Type B pancreatic cell (in vitro differentiated cells): Measurements from ENCODE around the gene RHBDL1. TPM values are rescaled to one million over a fixed set of nuclear protein-coding genes. Genes with fewer than 3 reads are reported as not detected.

Experiments used
- DNase-seq: peaks from one replicate; pipeline ENCODE4 v3.0.0; 2021; ENCODE audit warnings: mixed read lengths; ENCODE audit not compliant: unreplicated experiment; ENCODE audit errors: extremely low spot score
- H3K27ac Mint-ChIP-seq: 2 replicates; pipeline ENCODE4 v1.8.0; 2021; ENCODE audit warnings: mild to moderate bottlenecking, mixed read lengths
- H3K27me3 Mint-ChIP-seq: 2 replicates; pipeline ENCODE4 v1.8.0; 2021; ENCODE audit warnings: mixed read lengths
- H3K36me3 Mint-ChIP-seq: 2 replicates; pipeline ENCODE4 v1.8.0; 2021; ENCODE audit warnings: mixed read lengths
- H3K4me1 Mint-ChIP-seq: one replicate; pipeline ENCODE4 v1.8.0; 2021; ENCODE audit warnings: mixed read lengths; ENCODE audit not compliant: unreplicated experiment
- H3K4me3 Mint-ChIP-seq: 2 replicates; pipeline ENCODE4 v1.8.0; 2021; ENCODE audit warnings: mild to moderate bottlenecking, mixed read lengths
- H3K9me3 Mint-ChIP-seq: 2 replicates; pipeline ENCODE4 v1.8.0; 2021; ENCODE audit warnings: mixed read lengths
- total RNA-seq: library from RNA; stranded (reverse); gene quantifications from 2 replicates; pipeline ENCODE4 v1.2.1, GENCODE V29; 2021; ENCODE audit warnings: low replicate concordance
- TF ChIP-seq, protein P1 (sequence below): fragments of 200-600 bp; sonication (generic); conservative IDR thresholded peaks from 2 replicates; pipeline ENCODE4 v1.5.0; 2021; ENCODE audit warnings: antibody characterized with exemption, mild to moderate bottlenecking

Gene RHBDL1
- total RNA-seq, 1 donor from 2014 or later = 2.7 TPM

DNA sequence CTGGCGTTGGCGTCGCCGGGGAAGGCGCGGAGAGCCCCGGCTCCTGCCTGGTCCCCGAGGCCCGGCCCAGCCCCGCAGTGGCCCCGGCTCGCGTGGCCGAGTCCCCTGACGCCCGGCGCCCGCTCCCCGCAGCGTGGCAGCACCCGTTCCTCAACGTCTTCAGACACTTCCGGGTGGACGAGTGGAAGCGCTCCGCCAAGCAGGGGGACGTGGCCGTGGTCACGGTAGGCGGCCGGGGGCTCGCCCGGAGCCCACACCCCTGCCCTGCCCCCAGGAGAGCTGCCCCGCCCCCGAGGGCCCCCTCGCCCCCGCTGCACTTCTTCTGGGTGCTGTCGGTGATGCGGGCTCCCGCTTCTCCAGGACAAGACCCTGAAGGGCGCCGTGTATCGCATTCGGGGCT is 25.8 kb upstream of the RHBDL1 start:
- H3K4me1 Mint-ChIP-seq = no peaks in the 10 kb centered on the region
- TF ChIP-seq, protein P1, sequence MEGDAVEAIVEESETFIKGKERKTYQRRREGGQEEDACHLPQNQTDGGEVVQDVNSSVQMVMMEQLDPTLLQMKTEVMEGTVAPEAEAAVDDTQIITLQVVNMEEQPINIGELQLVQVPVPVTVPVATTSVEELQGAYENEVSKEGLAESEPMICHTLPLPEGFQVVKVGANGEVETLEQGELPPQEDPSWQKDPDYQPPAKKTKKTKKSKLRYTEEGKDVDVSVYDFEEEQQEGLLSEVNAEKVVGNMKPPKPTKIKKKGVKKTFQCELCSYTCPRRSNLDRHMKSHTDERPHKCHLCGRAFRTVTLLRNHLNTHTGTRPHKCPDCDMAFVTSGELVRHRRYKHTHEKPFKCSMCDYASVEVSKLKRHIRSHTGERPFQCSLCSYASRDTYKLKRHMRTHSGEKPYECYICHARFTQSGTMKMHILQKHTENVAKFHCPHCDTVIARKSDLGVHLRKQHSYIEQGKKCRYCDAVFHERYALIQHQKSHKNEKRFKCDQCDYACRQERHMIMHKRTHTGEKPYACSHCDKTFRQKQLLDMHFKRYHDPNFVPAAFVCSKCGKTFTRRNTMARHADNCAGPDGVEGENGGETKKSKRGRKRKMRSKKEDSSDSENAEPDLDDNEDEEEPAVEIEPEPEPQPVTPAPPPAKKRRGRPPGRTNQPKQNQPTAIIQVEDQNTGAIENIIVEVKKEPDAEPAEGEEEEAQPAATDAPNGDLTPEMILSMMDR = no peak

DNA sequence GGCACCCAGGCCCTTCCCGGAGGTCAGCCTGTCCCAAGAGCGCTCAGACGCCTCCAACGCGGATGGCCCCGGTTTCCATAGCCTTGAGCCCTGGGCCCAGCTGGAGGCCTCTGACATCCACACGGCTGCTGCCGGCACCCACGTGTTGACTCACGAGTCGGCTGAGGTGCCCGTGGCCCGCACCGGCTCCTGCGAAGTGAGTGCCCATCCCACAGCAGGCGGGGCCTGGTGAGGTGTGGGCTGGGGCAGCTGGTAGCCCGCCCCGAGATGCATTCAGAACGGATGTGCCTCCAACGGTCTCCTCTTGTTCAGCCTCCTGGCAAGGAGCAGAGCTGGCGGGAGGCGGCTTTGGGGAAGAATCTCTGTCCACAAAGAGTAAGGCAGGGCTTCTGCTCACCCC is 23.6 kb upstream of the RHBDL1 start:
- TF ChIP-seq, protein P1 = no peak
- Mint-ChIP-seq H3K4me3 (no peak overlapping the region), H3K9me3 (no peaks in the 10 kb centered on the region)

More for the DNA sequence above, 25.8 kb upstream of the RHBDL1 start:
- Mint-ChIP-seq H3K36me3 (no peaks in the 10 kb centered on the region), H3K9me3 (no peaks in the 10 kb centered on the region), H3K4me3 (peak overlapping the region; percentile 80), H3K27me3 (no peaks in the 10 kb centered on the region), H3K27ac (peak overlapping the region; percentile 13)
- no peak for DNase-seq

DNA sequence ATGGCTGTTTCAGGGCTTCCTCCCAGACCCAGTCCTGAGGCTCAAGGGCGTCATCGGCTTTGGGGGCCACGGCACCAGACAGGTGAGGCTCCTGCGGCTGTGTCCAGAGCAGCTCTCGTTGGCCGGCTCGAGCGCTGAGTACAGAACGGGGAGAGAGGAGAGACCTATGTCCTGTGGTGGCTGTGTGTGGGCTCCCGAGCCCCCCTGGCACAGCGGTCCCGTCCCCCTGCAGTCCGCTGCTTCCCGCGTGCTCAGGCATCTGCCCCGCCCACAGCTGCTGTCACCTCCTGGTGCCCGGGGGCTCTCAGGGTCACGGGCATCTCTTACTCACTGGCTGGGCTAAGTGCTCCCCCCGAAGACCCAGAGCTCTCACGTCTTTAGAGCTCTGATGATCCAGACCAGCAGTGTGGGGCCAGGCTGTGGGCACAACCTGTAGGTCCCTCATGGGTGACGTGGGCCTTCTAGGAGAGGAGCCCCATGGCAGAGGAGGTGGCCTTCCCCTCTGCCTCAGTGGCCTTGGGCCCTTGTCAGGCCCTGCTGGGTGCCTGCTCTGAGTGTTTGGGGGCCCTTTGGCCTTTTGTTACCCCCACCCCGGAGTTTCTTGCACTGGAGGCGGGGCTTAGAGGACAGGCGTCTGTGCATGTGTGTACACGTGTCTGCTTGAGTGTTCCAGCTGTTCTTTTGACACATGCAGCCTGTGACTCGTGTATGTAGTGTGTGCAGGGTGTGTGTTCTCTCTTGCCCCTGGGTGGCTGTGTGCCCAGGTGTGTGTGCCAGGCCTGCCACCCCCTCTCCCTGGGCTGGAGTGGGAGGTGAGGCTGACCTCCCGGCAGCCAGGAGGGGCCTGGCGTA is 22.8 kb upstream of the RHBDL1 start:
- no peaks in the 10 kb centered on the region for H3K9me3 Mint-ChIP-seq
- H3K36me3 Mint-ChIP-seq = no peaks in the 10 kb centered on the region
- H3K27me3 Mint-ChIP-seq = no peaks in the 10 kb centered on the region
- peak overlapping the region; percentile 68 for H3K4me3 Mint-ChIP-seq
- no peak for DNase-seq
- TF ChIP-seq, protein P1 = no peak
- no peak overlapping the region for H3K27ac Mint-ChIP-seq
- no peaks in the 10 kb centered on the region for H3K4me1 Mint-ChIP-seq

More for the DNA sequence above, 23.6 kb upstream of the RHBDL1 start:
- H3K27me3 Mint-ChIP-seq = no peaks in the 10 kb centered on the region
- no peak for DNase-seq
- no peaks in the 10 kb centered on the region for H3K4me1 Mint-ChIP-seq
- H3K36me3 Mint-ChIP-seq = no peaks in the 10 kb centered on the region
- H3K27ac Mint-ChIP-seq = no peak overlapping the region

DNA sequence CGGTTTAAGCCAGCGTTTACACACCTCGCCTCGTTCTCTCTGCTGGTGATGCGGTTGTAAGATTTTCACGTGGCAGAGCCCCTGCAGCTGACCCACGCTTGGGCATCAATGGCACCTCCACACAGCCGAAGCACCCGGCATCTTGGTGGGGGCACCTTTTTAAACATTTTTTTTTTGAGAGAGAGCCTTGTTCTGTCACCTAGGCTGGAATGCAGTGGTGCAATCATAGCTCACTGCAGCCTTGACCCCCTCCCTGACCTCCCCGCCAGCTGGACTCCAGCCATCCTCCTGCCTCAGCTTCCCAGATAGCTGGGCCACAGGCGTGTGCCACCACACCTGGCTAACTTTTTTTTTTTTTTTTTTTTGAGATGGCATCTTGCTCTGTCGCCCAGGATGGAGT is 21.4 kb upstream of the RHBDL1 start:
- Mint-ChIP-seq H3K36me3 (no peaks in the 10 kb centered on the region), H3K27ac (no peak overlapping the region), H3K4me3 (no peak overlapping the region), H3K27me3 (no peaks in the 10 kb centered on the region), H3K9me3 (no peaks in the 10 kb centered on the region), H3K4me1 (no peaks in the 10 kb centered on the region)
- TF ChIP-seq, protein P1 = no peak
- DNase-seq = no peak

DNA sequence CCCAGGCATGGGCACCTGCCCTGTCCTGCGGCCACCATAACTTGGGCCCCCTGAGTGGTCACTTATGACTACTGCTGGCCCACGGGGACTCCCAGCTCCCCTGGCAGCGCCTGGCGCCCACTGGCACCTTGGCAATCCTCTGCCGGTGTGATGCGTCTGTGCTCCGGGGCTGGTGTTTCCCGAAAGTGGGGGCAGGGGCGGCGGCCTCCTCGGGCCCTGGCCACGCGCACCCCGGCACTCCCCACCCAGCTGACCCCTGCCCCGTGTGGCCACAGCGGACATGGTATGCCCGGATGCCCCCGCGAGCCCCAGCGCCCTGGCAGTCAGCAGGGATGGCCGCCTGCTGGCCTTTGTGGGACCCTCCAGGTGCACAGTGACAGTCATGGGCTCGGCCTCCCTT is 18.0 kb upstream of the RHBDL1 start:
- no peaks in the 10 kb centered on the region for H3K4me1 Mint-ChIP-seq
- no peak overlapping the region for H3K27ac Mint-ChIP-seq
- TF ChIP-seq, protein P1 = no peak
- no peaks in the 10 kb centered on the region for H3K27me3 Mint-ChIP-seq
- H3K36me3 Mint-ChIP-seq = no peaks in the 10 kb centered on the region
- H3K9me3 Mint-ChIP-seq = no peaks in the 10 kb centered on the region
- no peak overlapping the region for H3K4me3 Mint-ChIP-seq
- DNase-seq = no peak
